GM12801 (cell line): ENCODE results near the gene TIMM50.

Experiments
- TF ChIP-seq, protein P1 (sequence below): IDR thresholded peaks from one replicate; pipeline ENCODE4 v1.5.1; 2011; ENCODE audit warnings: control low read depth; ENCODE audit not compliant: insufficient read length; ENCODE audit errors: extremely low read depth

Gene TIMM50

DNA sequence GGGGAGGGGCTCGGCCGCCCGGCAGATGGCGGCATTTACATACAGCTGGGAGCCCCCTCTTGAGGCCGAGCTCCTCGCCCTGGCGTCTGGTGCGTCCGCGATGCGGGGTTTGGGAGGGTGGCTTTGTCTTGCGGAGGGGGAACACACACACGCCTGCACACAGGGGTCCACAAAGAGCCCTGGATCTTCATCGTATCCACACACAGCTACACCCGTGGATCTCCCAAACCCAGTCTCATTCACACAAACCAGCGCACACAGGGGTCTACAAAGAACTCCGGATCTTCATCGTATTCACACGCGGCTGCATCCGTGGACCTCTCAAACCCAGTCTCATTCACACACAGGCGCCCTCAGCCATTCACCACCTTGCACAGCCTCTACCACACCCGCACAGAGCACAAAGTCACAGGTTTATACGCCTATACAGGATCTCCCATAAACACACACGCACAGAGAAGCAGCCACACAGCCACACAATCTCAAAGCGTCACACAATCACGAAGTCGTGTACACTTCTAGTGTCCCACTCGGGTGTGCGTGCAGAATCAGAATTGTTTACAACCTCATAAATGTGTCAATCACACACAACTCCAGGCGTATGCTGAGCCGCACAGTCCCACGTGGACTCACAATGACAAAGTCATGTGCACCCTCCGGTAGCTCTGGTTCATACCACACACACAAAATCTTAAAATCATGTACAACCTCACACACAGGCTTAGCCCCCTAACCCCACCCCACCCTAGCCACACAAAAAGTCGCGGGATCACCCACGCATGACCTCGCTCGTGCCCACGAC lies 17.6 kb downstream of the TIMM50 start:
- TF ChIP-seq, protein P1, sequence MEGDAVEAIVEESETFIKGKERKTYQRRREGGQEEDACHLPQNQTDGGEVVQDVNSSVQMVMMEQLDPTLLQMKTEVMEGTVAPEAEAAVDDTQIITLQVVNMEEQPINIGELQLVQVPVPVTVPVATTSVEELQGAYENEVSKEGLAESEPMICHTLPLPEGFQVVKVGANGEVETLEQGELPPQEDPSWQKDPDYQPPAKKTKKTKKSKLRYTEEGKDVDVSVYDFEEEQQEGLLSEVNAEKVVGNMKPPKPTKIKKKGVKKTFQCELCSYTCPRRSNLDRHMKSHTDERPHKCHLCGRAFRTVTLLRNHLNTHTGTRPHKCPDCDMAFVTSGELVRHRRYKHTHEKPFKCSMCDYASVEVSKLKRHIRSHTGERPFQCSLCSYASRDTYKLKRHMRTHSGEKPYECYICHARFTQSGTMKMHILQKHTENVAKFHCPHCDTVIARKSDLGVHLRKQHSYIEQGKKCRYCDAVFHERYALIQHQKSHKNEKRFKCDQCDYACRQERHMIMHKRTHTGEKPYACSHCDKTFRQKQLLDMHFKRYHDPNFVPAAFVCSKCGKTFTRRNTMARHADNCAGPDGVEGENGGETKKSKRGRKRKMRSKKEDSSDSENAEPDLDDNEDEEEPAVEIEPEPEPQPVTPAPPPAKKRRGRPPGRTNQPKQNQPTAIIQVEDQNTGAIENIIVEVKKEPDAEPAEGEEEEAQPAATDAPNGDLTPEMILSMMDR: no peak

DNA sequence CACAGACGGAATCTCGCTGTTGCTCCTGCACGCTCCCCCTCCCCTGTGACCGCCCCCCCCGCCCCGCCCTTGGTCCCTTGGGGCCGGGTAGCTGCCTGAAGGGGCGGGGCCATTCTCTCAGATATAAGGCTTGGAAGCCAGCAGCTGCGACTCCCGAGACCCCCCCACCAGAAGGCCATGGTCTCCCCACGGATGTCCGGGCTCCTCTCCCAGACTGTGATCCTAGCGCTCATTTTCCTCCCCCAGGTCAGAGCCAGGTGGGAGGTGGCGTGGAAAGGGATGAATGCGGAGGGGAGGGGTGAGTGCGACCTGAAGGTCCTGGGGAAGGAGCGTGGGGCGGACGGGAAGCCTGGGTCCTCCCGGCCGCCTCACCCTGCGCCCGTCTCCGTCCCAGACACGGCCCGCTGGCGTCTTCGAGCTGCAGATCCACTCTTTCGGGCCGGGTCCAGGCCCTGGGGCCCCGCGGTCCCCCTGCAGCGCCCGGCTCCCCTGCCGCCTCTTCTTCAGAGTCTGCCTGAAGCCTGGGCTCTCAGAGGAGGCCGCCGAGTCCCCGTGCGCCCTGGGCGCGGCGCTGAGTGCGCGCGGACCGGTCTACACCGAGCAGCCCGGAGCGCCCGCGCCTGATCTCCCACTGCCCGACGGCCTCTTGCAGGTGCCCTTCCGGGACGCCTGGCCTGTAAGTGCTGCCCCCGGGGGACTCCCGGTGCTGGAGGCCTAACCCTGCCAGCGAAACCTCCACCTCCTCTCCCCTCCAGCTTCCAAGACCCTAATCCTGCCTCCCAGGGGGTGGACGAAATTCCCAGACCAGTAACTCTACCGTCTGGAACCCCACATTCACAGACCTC lies 18.4 kb downstream of the TIMM50 start, which contains the start of gene DLL3:
Gene DLL3 (plus strand): TSS at position 150 of the 845 bp plus-strand sequence. CDS start 28 bp downstream, at position 178.
- TF ChIP-seq, protein P1: no peak

DNA sequence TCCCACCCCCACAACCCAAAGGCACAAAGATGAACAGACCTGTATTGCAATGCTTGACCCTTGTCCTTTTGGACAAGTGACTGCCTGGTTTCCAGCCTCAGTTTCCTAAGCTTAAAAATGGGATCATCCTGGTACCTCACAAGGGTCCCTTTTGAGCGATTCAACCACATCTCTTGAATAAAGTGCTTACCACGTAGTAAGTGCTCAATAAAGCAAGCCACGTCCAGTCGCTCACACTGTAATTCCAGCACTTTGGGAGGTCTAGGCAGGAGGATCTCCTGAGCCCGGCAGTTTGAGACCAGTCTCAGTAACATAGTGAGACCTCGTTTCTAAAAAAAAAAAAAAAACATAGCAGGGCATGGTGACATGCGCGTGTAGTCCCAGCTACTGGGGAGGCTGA lies 19.3 kb downstream of the TIMM50 start:
- TF ChIP-seq, protein P1: no peak

DNA sequence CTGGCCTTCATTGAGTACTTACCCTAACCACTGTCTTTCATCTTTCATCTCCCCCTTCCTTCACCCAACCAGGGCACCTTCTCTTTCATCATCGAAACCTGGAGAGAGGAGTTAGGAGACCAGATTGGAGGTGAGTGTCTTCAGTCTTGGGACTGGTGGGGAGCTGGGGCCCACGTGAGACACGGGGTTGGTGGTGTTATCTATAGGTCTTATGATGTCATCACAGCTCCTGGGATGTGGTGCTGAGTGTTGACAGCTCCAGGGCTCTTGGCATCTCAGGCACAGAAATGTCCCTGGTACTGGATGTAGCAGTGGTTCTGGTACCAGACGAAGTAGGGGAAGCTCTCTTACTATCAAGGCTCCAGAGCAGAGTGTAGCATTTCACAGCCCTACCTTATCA lies 19.9 kb downstream of the TIMM50 start:
- TF ChIP-seq, protein P1: no peak

- TF ChIP-seq, protein P1: no peak
Observed at GRCh38 chr19:39501340-39501739, 20.7 kb downstream of the TIMM50 start.

DNA sequence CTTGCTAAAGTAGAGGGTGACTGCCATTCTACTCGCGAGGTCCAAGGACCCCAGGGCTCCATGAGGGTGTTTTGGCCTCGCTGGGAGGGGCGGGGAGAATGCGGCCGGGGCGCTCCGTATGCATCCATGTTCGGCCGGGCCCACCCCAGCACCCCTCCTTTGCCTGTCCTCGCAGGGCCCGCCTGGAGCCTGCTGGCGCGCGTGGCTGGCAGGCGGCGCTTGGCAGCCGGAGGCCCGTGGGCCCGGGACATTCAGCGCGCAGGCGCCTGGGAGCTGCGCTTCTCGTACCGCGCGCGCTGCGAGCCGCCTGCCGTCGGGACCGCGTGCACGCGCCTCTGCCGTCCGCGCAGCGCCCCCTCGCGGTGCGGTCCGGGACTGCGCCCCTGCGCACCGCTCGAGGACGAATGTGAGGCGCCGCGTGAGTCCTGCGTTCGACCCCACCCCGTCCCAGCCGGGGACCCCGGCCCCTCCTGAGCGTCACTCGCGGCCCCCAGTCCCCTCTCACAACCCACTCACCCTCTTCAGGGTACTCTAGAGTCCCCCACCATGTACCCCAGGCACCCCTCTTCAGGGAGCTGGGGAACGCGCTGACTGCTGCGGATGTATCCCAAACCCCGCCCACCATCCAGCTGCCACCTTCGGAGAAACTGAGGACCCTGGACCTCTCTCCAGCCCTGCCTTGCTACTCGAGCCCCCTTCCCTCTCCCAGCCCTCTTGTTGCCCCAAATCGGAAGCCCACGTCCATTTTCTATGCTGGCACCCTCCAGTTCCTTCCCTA lies 22.2 kb downstream of the TIMM50 start:
- TF ChIP-seq, protein P1: no peak

- TF ChIP-seq, protein P1: no peak
Observed at GRCh38 chr19:39506598-39506943, 25.9 kb downstream of the TIMM50 start.
